ENCODE measurements around the gene FGF2.
A peak's percentile ranks its signal among the peaks of the same experiment; 100 is the strongest.
"Not testable (repeated sequence)": the region's sequence is repeated elsewhere in the genome, so short reads cannot be mapped to it uniquely, and the experiment has no call there.

Gene FGF2

GRCh38 chr4:122815248-122815647 lies 11.4 kb upstream of the FGF2 start:
- DNase-seq = no peak

GRCh38 chr4:122816476-122816875 lies 10.2 kb upstream of the FGF2 start:
- DNase-seq = no peak

DNA sequence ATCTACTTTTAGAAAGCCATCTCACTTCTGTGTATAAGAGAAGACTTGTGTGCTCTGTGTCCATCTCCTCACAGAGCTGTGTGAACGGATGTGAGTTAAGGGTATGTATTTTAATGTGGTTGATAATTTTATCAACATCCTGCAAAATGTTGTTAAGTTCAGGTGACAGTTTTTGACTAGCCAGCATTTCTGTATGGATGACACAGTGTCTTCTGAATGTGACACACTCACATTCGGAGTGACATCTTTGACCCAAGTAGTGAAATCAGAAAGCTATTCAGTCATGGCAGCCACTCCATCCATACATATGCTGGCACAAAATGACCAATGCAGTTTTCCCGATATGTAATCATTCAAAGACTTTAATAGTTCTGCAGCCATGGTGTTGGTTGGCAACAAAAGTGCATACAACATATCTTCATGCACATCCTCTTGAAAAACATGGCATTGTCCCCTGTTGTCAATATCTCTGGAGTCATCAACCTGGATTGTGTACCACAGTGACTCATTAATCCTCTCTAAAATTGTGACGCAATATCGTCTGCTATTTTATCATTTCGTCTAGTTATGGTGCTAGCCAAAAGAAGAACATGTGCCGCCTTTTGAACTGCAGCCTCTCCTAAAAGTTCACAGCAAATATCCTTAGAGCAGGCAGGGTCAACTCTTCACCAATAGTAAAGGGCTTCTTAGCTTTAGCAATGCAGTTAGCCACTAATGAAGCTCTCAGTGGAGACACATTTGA lies 6.8 kb upstream of the FGF2 start:
- no peak for DNase-seq

DNA sequence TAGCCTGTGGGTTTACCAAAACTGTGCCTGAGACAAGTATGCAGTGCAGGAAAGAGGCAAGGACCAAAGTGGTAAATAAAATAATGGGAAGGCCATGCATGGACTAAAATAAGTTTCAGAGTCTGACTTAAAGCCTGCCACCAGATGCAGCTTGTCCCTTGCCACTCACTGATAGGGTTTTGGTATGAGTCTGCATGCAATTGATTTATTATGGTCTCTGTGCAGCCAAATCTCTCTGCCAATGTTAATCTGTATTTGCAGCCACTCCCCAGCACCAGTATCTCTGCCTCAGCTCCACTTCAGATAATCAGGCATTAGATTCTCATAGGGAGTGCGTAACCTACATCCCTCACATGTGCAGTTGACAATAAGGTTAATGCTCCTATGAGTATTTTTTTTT lies 5.5 kb upstream of the FGF2 start:
- no peak for DNase-seq

DNA sequence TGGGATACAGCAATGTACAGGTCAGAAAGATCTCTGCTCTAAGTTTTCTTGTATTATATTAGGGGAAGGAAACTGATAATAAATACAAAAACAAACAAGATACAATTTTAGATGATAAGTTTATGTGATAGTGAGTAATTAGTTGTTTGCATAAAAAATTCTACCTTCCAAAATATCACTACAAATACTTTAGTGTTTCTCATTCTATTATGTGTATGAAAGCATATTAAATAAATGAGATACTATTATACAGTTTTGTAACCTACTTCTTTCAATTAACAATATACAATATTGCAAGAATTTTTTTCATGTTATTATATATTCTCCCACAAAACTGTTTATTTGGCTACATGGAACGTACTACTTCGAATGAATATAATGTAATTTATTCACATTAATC lies 4.2 kb upstream of the FGF2 start:
- DNase-seq = no peak

- no peak for DNase-seq
These were observed 3.2 kb upstream of the FGF2 start for GRCh38 chr4:122823476-122823875.

- no peak for DNase-seq
These were observed 2.0 kb upstream of the FGF2 start for GRCh38 chr4:122824616-122825015.

DNA sequence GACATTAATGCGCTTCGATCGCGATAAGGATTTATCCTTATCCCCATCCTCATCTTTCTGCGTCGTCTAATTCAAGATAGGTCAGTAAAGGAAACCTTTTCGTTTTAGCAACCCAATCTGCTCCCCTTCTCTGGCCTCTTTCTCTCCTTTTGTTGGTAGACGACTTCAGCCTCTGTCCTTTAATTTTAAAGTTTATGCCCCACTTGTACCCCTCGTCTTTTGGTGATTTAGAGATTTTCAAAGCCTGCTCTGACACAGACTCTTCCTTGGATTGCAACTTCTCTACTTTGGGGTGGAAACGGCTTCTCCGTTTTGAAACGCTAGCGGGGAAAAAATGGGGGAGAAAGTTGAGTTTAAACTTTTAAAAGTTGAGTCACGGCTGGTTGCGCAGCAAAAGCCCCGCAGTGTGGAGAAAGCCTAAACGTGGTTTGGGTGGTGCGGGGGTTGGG lies 528 bp upstream of the FGF2 start:
- DNase-seq = no peak

DNA sequence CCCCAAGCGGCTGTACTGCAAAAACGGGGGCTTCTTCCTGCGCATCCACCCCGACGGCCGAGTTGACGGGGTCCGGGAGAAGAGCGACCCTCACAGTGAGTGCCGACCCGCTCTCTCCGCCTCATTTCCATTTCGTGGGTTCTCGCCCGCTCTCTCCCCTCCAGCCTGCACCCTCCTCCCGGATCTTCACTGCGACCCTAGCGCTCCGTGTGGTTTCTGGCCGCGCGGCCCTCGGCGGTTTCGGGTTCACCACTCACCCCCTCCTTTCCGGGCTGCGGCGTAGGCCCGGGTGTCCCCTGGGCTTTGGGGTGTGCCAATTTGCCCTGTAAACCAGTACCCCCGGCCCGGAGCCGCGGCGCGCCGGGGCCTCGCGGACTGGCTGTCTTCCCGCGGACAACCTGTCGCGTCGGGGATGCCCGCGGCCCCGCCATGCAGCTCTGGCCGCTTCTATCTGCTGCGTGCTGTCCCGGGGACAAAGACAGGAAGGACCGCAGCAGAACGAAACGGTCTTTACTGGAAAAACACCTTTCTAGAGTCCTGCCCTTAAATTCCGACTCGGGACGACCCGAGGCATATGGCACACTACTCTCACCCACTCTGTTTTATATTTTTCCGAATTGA lies 737 bp downstream of the FGF2 start:
- DNase-seq = peak; percentile 18 to 34

GRCh38 chr4:122827879-122828601 lies 1.4 kb downstream of the FGF2 start:
- DNase-seq = peak; percentile 31 to 41

- no peak for DNase-seq
These were observed 3.9 kb downstream of the FGF2 start for GRCh38 chr4:122830426-122831095.

GRCh38 chr4:122831515-122832196 lies 5.0 kb downstream of the FGF2 start:
- DNase-seq = no peak

- DNase-seq = no peak
These were observed 6.1 kb downstream of the FGF2 start for GRCh38 chr4:122832732-122833131.

DNA sequence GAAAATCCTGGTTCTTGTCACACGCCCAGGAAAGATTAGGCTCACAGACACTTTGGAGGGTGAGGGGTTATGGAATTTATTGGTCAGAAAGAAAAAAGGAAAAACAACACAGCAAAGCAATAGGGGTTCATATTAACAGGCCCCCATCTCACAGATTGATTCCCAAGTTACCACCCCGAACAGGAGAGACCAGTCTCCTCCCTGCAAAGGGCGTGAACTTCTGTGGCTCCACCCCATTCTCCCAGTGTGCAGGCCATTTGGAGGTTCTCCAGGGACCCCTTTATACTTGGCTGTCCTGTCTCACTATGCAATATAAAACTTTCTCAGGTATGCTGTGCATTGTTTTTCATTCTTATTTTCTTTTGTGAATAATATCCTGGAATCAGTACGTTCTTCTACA lies 7.4 kb downstream of the FGF2 start:
- DNase-seq = no peak

- no peak for DNase-seq
These were observed 10.3 kb downstream of the FGF2 start for GRCh38 chr4:122836941-122837340.

DNA sequence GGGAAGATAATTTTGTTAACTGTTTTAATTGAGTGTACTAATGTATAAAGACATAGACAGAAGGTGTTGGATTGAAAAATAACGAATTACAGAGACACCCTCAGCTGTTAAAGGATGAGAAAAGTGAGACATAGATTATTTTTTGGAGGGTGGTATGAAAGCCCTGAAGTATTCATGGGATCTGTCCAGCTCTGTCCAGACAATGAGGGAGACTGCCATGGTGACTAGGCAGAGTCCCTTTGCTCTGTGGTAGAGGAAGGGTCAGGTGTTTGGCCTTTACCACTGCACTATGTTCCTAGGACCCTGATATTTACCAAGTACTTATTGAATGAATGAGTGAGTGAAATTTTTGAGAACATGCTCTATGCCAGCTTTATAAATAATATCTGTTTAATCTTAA lies 11.4 kb downstream of the FGF2 start:
- DNase-seq = no peak

DNA sequence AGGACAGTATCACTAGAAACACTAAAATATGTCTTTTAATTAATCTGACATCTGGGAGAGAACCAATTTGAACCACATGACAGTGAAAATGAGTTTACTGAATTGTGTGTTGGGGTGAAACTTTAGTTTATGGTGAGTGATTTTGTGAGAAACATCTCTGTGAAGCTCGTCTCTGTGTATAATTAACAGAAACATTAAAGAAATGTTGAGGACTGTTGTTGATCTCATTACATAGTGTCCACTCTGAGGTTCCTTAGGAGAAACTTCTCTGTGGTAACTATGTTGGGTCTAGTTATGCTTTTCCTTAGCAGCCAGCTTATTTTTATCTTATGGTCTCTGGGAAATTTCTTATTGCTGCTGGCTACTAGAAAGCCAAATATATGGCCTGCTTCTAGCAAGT lies 15.8 kb downstream of the FGF2 start:
- no peak for DNase-seq

DNA sequence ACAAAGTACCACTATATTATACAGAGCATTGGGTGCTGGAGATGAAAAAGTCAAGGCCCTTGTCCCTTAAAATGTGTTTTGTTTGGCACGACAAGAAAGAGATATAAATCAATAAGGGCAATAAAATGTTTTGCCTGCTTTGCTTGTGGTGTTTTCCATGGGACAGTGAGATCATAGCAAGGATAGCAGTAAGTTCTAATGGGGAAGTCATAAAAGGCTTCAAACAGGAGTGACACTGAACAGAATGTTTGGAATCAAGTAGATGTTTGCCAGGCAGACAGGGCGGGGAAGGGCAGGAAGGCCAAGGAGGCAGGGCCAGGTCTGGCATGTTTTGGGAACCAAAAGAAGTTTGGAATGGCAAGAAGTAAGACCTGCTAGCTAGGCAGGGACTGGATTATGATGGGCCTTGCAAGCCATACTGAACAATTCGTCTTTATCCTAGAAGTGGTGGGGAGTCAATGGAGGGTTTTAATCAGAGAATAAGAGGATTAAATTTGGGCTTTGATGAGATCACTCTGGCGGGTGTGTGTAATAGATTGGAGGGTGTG lies 16.4 kb downstream of the FGF2 start:
- no peak for DNase-seq

GRCh38 chr4:122844391-122844790 lies 17.8 kb downstream of the FGF2 start:
- DNase-seq = not testable (repeated sequence)

DNA sequence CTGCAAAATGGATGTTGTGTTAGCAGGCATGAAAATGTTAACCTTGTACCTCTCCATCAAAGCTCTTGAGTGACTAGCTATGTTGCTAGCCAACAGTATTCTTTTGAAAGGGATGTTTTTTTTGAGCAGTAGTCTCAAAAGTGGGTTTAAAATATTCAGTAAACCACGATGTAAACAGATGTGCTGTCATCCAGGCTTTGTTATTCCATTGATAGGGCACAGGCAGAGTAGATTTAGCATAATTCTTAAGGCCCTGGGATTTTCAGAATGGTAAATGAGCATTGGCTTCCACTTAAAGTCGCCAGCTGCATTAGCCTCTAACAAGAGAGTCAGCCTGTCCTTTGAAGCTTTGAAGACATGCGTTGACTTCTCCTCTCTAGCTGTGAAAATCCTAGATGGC lies 18.4 kb downstream of the FGF2 start:
- no peak for DNase-seq

GRCh38 chr4:122845760-122846159 lies 19.1 kb downstream of the FGF2 start:
- no peak for DNase-seq

GRCh38 chr4:122847931-122848330 lies 21.3 kb downstream of the FGF2 start:
- DNase-seq = no peak

- DNase-seq = not testable (repeated sequence)
These were observed 23.2 kb downstream of the FGF2 start for GRCh38 chr4:122849789-122850188.
